Heart left ventricle (tissue), 16 donors: ENCODE measurements around the gene ENOPH1. TPM values are rescaled to one million over a fixed set of nuclear protein-coding genes. Genes with fewer than 3 reads are reported as not detected.

Source experiments
- ATAC-seq, 4 donors: fragments of 200-7000 bp; cut with Tn5 transposase; one replicate each; pipeline ENCODE4 v1.9.1; 2020 to 2022; ENCODE audit warnings: moderate library complexity in 4 of 4, mild to moderate bottlenecking in 3 of 4, moderate number of reproducible peaks in 1 of 4
- DNase-seq, 5 donors: peaks; one replicate each; pipeline ENCODE4 v3.0.0-alpha.2; 2020
- H3K27ac ChIP-seq, 12 donors: fragments of 200-600 bp; sonication (generic) in 4 of 12; one replicate each; pipeline versions ENCODE4 v1.5.0 to v1.8.0; 2016 to 2022; ENCODE audit warnings: mild to moderate bottlenecking in 2 of 12
- H3K27me3 ChIP-seq, 9 donors: fragments of 200-600 bp; sonication (generic) in 2 of 9; one replicate each; pipeline versions ENCODE4 v1.5.1 to v1.8.0; 2016 to 2022; ENCODE audit warnings: mild to moderate bottlenecking in 3 of 9
- H3K36me3 ChIP-seq, 9 donors: fragments of 200-600 bp; sonication (generic) in 2 of 9; one replicate each; pipeline versions ENCODE4 v1.5.0 to v1.8.0; 2018 to 2022; ENCODE audit warnings: mild to moderate bottlenecking in 2 of 9
- H3K4me1 ChIP-seq, 12 donors: fragments of 200-600 bp; sonication (generic) in 4 of 12; one replicate each; pipeline versions ENCODE4 v1.5.0 to v1.8.0; 2016 to 2022; ENCODE audit warnings: mild to moderate bottlenecking in 3 of 12
- H3K4me3 ChIP-seq, 12 donors: fragments of 200-600 bp; sonication (generic) in 4 of 12; one replicate each; pipeline versions ENCODE4 v1.5.0 to v1.8.0; 2017 to 2022; ENCODE audit warnings: mild to moderate bottlenecking in 9 of 12, moderate library complexity in 4 of 12
- H3K9me3 ChIP-seq, 12 donors: fragments of 200-600 bp; sonication (generic) in 4 of 12; one replicate each; pipeline versions ENCODE4 v1.5.0 to v1.8.0; 2016 to 2022; ENCODE audit warnings: mild to moderate bottlenecking in 1 of 12
- POLR2A ChIP-seq, 2 donors: fragments of 450-650 bp; IDR thresholded peaks; one replicate each; pipeline ENCODE4 v1.6.1; 2017; ENCODE audit warnings: antibody characterized with exemption in 2 of 2, mild to moderate bottlenecking in 2 of 2, moderate library complexity in 2 of 2
- WGBS, 4 donors: extraction: QIAGEN DNeasy Blood & Tissue Kit in 2 of 4; methylation state at CpG; one replicate each; pipeline versions ENCODE4 v1.1.5 to v1.1.7; 2013 to 2018; 5-methylcytosine and 5-hydroxymethylcytosine counted together
- intact Hi-C, 10 donors: fragments of 100-400 bp; cut with DNase I; formaldehyde crosslinking; loops; one replicate each; pipeline versions ENCODE4 v1.11.1 to v1.14.2; 2022
- polyA plus RNA-seq, 2 donors: library from polyadenylated mRNA; stranded (reverse); fragments of 200-250 nt; gene quantifications; one replicate each; pipeline ENCODE4 v1.2.3, GENCODE V29; 2013
- total RNA-seq, 9 donors: library from RNA; depleted of rRNA in 2 of 9; stranded (reverse); fragments of >200 nt in 2 of 9; fragmentation: NEBNext Ultra II Directional in 3 of 9; extraction: Animal tissue kit (Norgen Biotek cat#: 25700) in 3 of 9; gene quantifications; one replicate each; pipeline versions ENCODE4 v1.1.0 to v1.2.4, GENCODE V29; 2016 to 2023
- TF ChIP-seq, protein P1 (sequence below), 12 donors: fragments of 200-600 bp; sonication (generic) in 4 of 12; IDR thresholded peaks; one replicate each; pipeline versions ENCODE4 v1.5.0 to v1.8.0; 2018 to 2022; ENCODE audit warnings: antibody characterized with exemption in 12 of 12, mild to moderate bottlenecking in 5 of 12
- donor health status: ischemic (EF 13 %, LVEDD 7.1; RV severe dilation, severe dysfunction).
- donor health status: healthy with polysubstance abuse.
- donor health status: DM: no; HTN: yes; CAD: no.
- donor health status: DM: no; HTN: no; CAD: no.
- donor health status: ischemic (EF 25% LVEDD 6.9; RV normal size, moderate dysfunction).
- donor health status: ischemic (EF 25% LVEDD 5.7; RV mildly dilated, moderate dysfunction).
- donor health status: healthy.
- donor health status: DM: yes; HTN: yes; CAD: no.
- donor health status: ischemic (EF 35%, LVEDD 5.7; RV mildly dilated, moderate dysfunction).
- donor health status: nonischemic (EF 11% LVEDD 7.7; RV severe dilation, severe dysfunction).
- donor health status: DM: yes; HTN: yes; CAD: no.
- donor health status: PGD.
- donor health status: ischemic (EF 29% LVEDD 5.4; RV normal size, mild dysfunction).
- donor health status: nonischemic (EF 23%, LVEDD 6.1; RV moderate dilation, normal function).

The ENOPH1 gene
- total and polyA plus RNA-seq, 11 donors = 15.1 to 37.0 (median 17.5) TPM

DNA sequence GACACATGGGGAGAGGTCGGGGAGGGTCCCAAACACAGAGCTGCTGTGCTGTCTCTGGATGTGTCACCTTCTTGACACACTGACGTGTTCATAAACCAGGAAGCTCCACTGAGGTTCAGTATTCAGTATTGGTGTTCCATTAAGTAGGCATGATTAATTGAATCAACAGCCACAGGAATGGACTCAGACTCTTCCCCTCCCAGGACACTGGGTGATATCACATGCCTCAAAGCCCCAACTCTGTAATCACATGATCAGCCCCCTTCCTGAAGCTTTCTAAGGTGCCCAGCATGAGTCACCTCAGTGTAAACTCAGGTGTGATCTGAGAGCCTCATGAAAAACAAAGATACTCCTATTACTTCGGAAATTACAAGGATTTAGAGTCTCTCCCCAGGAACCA lies 35.5 kb upstream of the ENOPH1 start:
- Histone ChIP-seq H3K36me3 (no peaks in the 10 kb centered on the region), H3K27ac (no peak overlapping the region), H3K9me3 (no peaks in the 10 kb centered on the region), H3K27me3 (no peaks in the 10 kb centered on the region), H3K4me1 (no peaks in the 10 kb centered on the region), H3K4me3 (no peak overlapping the region)
- ATAC-seq (no peak), DNase-seq (no peak)
- intact Hi-C loops = no loop called here
- 90 to 97% (median 93%) methylated on average over 3 of the region's 3 CpGs for WGBS, 4 donors
- TF ChIP-seq, protein P1, sequence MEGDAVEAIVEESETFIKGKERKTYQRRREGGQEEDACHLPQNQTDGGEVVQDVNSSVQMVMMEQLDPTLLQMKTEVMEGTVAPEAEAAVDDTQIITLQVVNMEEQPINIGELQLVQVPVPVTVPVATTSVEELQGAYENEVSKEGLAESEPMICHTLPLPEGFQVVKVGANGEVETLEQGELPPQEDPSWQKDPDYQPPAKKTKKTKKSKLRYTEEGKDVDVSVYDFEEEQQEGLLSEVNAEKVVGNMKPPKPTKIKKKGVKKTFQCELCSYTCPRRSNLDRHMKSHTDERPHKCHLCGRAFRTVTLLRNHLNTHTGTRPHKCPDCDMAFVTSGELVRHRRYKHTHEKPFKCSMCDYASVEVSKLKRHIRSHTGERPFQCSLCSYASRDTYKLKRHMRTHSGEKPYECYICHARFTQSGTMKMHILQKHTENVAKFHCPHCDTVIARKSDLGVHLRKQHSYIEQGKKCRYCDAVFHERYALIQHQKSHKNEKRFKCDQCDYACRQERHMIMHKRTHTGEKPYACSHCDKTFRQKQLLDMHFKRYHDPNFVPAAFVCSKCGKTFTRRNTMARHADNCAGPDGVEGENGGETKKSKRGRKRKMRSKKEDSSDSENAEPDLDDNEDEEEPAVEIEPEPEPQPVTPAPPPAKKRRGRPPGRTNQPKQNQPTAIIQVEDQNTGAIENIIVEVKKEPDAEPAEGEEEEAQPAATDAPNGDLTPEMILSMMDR (IDR thresholded peaks at IDR 0.05) = no peak
- TF ChIP-seq POLR2A (IDR thresholded peaks at IDR 0.05) = no peak

DNA sequence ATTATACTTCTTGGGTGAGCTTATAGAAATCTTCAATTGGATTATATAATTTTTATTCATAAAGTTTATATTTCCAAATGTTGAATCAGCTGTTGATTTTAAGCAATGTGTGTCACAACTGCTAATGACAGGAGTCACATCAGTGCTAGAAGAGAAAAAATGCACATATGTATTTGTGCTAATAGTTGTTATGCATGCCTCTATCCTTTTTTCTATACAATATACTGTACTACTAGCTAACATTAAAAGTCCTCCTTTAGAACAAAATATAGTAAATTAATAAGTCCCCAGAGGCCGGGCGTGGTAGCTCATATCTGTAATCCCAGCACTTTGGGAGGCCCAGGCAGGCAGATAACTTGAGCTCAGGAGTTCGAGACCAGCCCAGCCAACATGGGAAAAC lies 32.9 kb upstream of the ENOPH1 start:
- Histone ChIP-seq H3K4me1 (no peaks in the 10 kb centered on the region), H3K27ac (no peak overlapping the region), H3K27me3 (no peaks in the 10 kb centered on the region), H3K36me3 (no peaks in the 10 kb centered on the region), H3K4me3 (no peak overlapping the region), H3K9me3 (no peaks in the 10 kb centered on the region)
- ATAC-seq (no peak), DNase-seq (no peak)
- TF ChIP-seq, protein P1 (IDR thresholded peaks at IDR 0.05) = no peak
- TF ChIP-seq POLR2A (IDR thresholded peaks at IDR 0.05) = no peak
- WGBS, 4 donors = 80 to 91% (median 85%) methylated on average over 3 of the region's 3 CpGs
- intact Hi-C loops = no loop called here

- Histone ChIP-seq H3K4me3 (no peak overlapping the region), H3K9me3 (no peaks in the 10 kb centered on the region), H3K4me1 (no peaks in the 10 kb centered on the region), H3K27ac (no peak overlapping the region), H3K36me3 (no peaks in the 10 kb centered on the region), H3K27me3 (no peaks in the 10 kb centered on the region)
- no peak for ATAC-seq
- intact Hi-C loops = no loop called here
- no peak for DNase-seq
- TF ChIP-seq POLR2A (IDR thresholded peaks at IDR 0.05) = no peak
- TF ChIP-seq, protein P1 (IDR thresholded peaks at IDR 0.05) = no peak
- WGBS, 4 donors = 71 to 93% (median 77%) methylated on average over 1 of the region's 1 CpG
Measured at GRCh38 chr4:82398263-82398662, 32.1 kb upstream of the ENOPH1 start.

- TF ChIP-seq, protein P1 (IDR thresholded peaks at IDR 0.05) = no peak
- TF ChIP-seq POLR2A (IDR thresholded peaks at IDR 0.05) = no peak
- no peak overlapping the region for H3K4me3 ChIP-seq
- no peak for DNase-seq
- no peak overlapping the region for H3K27ac ChIP-seq
- ATAC-seq = no peak
- intact Hi-C loops = no loop called here
- 93 to 95% (median 94%) methylated on average over 7 of the region's 7 CpGs for WGBS, 4 donors
- H3K9me3 ChIP-seq = no peaks in the 10 kb centered on the region
- no peaks in the 10 kb centered on the region for H3K36me3 ChIP-seq
- no peaks in the 10 kb centered on the region for H3K27me3 ChIP-seq
- no peaks in the 10 kb centered on the region for H3K4me1 ChIP-seq
Measured at GRCh38 chr4:82401600-82401999, 28.8 kb upstream of the ENOPH1 start.
